Measurements from ENCODE around the gene DDC.

Gene DDC

DNA sequence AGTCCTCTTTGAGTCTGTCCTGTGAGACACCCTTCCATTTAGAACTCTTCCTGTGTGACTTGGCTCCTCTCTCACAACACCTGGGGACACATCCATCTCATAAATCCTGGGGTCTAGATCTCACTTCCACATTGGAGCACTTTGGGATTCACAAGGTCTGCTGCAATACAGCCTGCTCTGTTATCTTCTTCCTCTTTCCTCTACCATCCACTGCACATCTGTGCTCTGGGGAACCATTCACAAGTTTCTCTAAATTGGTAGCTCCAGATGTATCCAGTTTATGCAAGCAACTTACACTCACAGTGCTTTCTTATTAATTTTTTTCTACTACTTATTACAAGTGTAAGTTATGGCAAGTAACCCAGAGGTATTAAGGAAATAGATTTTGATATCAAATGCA, 109.5 kb downstream of the DDC start:
- H3K27me3 ChIP-seq (ENCODE audit: insufficient read depth, low read length): no peaks in the 10 kb centered on the region
- no peaks in the 10 kb centered on the region for H3K36me3 ChIP-seq (ENCODE audit: insufficient read depth, low read length)
- H3K9me3 ChIP-seq (ENCODE audit: low read length): no peaks in the 10 kb centered on the region
- H2AFZ ChIP-seq (ENCODE audit: low read depth, low read length): no peak overlapping the region
- H3K4me3 ChIP-seq (ENCODE audit: low read length): no peak overlapping the region
- no peaks in the 10 kb centered on the region for H3K4me1 ChIP-seq (ENCODE audit: insufficient read depth, low read length)

DNA sequence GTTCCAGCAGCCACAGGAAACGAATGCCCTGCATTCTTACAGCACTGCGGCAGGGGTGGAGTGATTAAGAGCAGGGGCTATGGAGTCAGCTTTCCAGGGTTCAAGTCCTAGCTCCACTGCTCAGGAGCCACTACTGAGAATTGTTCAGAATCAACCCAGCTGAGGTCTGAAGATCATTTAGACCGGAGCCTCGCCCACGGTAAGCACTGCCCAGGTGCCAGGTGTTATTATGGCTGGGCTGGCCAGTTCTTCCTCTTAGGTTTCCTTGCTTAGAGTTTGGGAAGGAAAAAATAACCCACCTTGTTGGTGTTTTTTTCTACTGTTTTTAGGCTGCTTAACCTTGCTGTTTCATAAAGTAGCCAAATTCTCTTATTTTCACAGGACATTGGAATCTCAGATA, 110.2 kb downstream of the DDC start:
- Histone ChIP-seq H3K27me3 (ENCODE audit: insufficient read depth, low read length) (no peaks in the 10 kb centered on the region), H3K9me3 (ENCODE audit: low read length) (no peaks in the 10 kb centered on the region), H3K36me3 (ENCODE audit: insufficient read depth, low read length) (no peaks in the 10 kb centered on the region), H3K4me3 (ENCODE audit: low read length) (no peak overlapping the region), H2AFZ (ENCODE audit: low read depth, low read length) (no peak overlapping the region), H3K4me1 (ENCODE audit: insufficient read depth, low read length) (no peaks in the 10 kb centered on the region)

GRCh38 chr7:50450590-50451032, 114.6 kb downstream of the DDC start:
- no peaks in the 10 kb centered on the region for H3K9me3 ChIP-seq (ENCODE audit: low read length)
- H3K27me3 ChIP-seq (ENCODE audit: insufficient read depth, low read length): no peaks in the 10 kb centered on the region
- H3K4me1 ChIP-seq (ENCODE audit: insufficient read depth, low read length): peaks cover 7% of the 10 kb centered on the region
- peak overlapping the region; percentile 100 for H2AFZ ChIP-seq (ENCODE audit: low read depth, low read length)
- peaks cover 15% of the 10 kb centered on the region for H3K36me3 ChIP-seq (ENCODE audit: insufficient read depth, low read length)
- peak overlapping the region; percentile 98 for H3K4me3 ChIP-seq (ENCODE audit: low read length)

GRCh38 chr7:50449881-50450589, 115.2 kb downstream of the DDC start, which contains the start of gene FIGNL1:
Gene FIGNL1, minus strand, starts transcription at chr7:50450350. Its CDS starts 3,063 bp downstream, at chr7:50447287.
- Histone ChIP-seq H2AFZ (ENCODE audit: low read depth, low read length) (peak within 1 kb of the TSS; percentile 100), H3K4me3 (ENCODE audit: low read length) (peak within 1 kb of the TSS; percentile 98), H3K27me3 (ENCODE audit: insufficient read depth, low read length) (no peaks in the 10 kb centered on the region), H3K9me3 (ENCODE audit: low read length) (no peaks in the 10 kb centered on the region), H3K4me1 (ENCODE audit: insufficient read depth, low read length) (peaks cover 7% of the 10 kb centered on the region), H3K36me3 (ENCODE audit: insufficient read depth, low read length) (peaks cover 21% of the 10 kb centered on the region)

DNA sequence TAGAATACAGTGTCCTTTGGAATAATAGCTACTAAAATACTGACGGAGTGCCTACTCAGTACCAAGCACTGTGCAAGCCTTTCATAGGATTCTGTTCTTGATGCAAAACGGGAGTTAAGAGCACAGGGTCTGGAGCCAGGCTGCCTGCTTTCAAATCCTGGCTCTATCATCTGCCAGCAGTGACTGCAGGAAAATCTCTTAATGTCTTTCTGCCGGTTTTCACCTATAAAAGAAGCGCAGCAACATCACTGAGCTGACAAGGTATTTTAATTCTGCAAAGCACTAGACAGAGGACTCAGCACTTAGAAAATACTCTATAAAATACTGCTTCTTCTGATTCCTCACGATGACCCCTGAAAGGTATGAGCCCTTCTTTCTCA, 115.7 kb downstream of the DDC start:
- no peaks in the 10 kb centered on the region for H3K9me3 ChIP-seq (ENCODE audit: low read length)
- peaks cover 7% of the 10 kb centered on the region for H3K4me1 ChIP-seq (ENCODE audit: insufficient read depth, low read length)
- H3K4me3 ChIP-seq (ENCODE audit: low read length): peak overlapping the region; percentile 98
- peaks cover 21% of the 10 kb centered on the region for H3K36me3 ChIP-seq (ENCODE audit: insufficient read depth, low read length)
- peak overlapping the region; percentile 100 for H2AFZ ChIP-seq (ENCODE audit: low read depth, low read length)
- no peaks in the 10 kb centered on the region for H3K27me3 ChIP-seq (ENCODE audit: insufficient read depth, low read length)

GRCh38 chr7:50448823-50449222, 116.4 kb downstream of the DDC start:
- H3K4me3 ChIP-seq (ENCODE audit: low read length): peak overlapping the region; percentile 98
- no peaks in the 10 kb centered on the region for H3K27me3 ChIP-seq (ENCODE audit: insufficient read depth, low read length)
- H2AFZ ChIP-seq (ENCODE audit: low read depth, low read length): peak overlapping the region; percentile 100
- no peaks in the 10 kb centered on the region for H3K9me3 ChIP-seq (ENCODE audit: low read length)
- H3K36me3 ChIP-seq (ENCODE audit: insufficient read depth, low read length): peaks cover 24% of the 10 kb centered on the region
- H3K4me1 ChIP-seq (ENCODE audit: insufficient read depth, low read length): peaks cover 7% of the 10 kb centered on the region

DNA sequence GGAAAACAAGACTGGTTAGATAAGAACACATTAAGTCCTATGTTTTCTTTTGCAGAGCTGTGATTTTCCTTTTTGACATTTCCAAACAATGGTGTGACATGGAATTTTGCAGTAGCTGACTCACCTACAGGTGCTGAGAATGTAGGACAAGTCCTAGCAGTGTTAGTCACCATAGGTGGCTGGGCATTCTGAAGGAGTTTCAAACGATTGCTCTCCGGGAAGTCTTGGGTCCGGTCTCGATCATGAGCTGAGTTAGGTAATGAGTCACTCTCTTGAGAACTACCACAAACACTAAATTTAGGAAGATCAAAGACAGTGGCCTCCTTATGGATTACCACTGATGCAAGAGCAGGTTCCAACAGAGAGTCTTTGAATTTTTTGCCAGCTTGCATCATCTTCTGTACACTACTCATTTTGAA, 118.7 kb downstream of the DDC start:
- H3K27me3 ChIP-seq (ENCODE audit: insufficient read depth, low read length): no peaks in the 10 kb centered on the region
- H3K36me3 ChIP-seq (ENCODE audit: insufficient read depth, low read length): peaks cover 25% of the 10 kb centered on the region

DNA sequence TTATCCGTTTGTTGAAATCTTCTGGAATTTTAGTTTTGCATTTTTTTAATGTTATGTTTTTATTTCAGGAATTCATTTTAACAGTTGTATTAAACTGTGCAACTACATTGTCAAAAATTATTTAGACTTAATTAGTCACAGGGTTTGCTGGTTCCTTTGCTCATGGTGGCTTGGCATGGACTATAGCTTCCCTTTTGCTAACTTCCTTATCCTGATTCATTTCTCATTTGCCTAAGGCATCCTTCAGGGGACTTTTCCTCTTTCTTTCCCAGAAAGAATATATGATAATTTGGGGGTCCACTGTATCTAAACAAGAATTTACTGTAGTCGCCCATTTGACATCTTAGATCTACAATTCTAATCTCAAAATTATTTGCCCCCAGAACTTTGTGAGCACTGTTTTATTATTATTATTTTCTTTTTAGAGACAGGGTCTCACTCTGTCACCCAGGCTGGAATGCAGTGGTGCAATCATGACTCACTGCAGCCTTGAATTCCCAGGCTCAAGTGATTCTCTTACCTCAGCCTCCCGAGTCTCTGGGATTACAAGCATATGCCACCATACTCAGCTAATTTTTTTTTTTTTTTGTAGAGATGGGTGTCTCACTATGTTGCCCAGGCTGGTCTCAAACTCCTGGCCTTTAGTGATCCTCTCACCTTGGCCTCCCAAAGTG, 128.9 kb downstream of the DDC start:
- no peaks in the 10 kb centered on the region for H3K36me3 ChIP-seq (ENCODE audit: insufficient read depth, low read length)
- no peak overlapping the region for H2AFZ ChIP-seq (ENCODE audit: low read depth, low read length)
- no peaks in the 10 kb centered on the region for H3K27me3 ChIP-seq (ENCODE audit: insufficient read depth, low read length)
- H3K9me3 ChIP-seq (ENCODE audit: low read length): no peaks in the 10 kb centered on the region
- H3K4me1 ChIP-seq (ENCODE audit: insufficient read depth, low read length): no peaks in the 10 kb centered on the region
- H3K4me3 ChIP-seq (ENCODE audit: low read length): no peak overlapping the region

More for the DNA sequence above, 118.7 kb downstream of the DDC start:
- H3K4me3 ChIP-seq (ENCODE audit: low read length): no peak overlapping the region
- H3K4me1 ChIP-seq (ENCODE audit: insufficient read depth, low read length): peaks cover 7% of the 10 kb centered on the region
- no peaks in the 10 kb centered on the region for H3K9me3 ChIP-seq (ENCODE audit: low read length)
- H2AFZ ChIP-seq (ENCODE audit: low read depth, low read length): no peak overlapping the region

DNA sequence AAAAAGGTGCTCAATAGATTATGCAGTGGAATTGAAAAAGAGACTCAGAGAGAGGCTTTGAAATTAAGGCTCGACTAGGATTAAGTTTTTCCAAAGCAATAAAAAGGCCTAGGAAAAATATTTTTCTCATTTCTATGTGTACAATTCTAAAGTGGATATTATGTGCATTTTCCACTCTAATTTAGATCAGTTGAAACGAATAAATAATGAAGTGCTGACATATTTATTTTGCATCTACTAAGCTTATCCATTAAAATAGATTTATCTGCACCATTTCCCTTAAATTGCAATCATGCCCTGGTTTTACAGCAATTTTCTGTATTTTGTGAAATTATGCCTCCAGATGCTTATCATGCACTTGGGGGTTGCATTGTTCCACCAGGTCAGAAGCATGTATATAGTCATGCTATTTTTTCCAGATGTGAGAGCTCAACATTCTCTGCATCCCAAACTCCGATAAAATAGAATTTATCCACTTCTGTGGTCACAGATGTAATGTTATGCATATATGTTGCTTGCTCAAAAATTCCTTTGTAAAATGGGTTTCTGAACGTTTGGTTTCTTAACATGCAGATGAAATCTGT, 133.4 kb downstream of the DDC start:
- H2AFZ ChIP-seq (ENCODE audit: low read depth, low read length): no peak overlapping the region

GRCh38 chr7:50431316-50431715, 133.9 kb downstream of the DDC start:
- H2AFZ ChIP-seq (ENCODE audit: low read depth, low read length): no peak overlapping the region
- H3K4me3 ChIP-seq (ENCODE audit: low read length): no peak overlapping the region
- H3K9me3 ChIP-seq (ENCODE audit: low read length): no peaks in the 10 kb centered on the region
- H3K27me3 ChIP-seq (ENCODE audit: insufficient read depth, low read length): no peaks in the 10 kb centered on the region
- H3K36me3 ChIP-seq (ENCODE audit: insufficient read depth, low read length): no peaks in the 10 kb centered on the region
- no peaks in the 10 kb centered on the region for H3K4me1 ChIP-seq (ENCODE audit: insufficient read depth, low read length)

More for the DNA sequence above, 133.4 kb downstream of the DDC start:
- no peaks in the 10 kb centered on the region for H3K36me3 ChIP-seq (ENCODE audit: insufficient read depth, low read length)
- no peak overlapping the region for H3K4me3 ChIP-seq (ENCODE audit: low read length)
- H3K27me3 ChIP-seq (ENCODE audit: insufficient read depth, low read length): no peaks in the 10 kb centered on the region
- no peaks in the 10 kb centered on the region for H3K9me3 ChIP-seq (ENCODE audit: low read length)
- no peaks in the 10 kb centered on the region for H3K4me1 ChIP-seq (ENCODE audit: insufficient read depth, low read length)

DNA sequence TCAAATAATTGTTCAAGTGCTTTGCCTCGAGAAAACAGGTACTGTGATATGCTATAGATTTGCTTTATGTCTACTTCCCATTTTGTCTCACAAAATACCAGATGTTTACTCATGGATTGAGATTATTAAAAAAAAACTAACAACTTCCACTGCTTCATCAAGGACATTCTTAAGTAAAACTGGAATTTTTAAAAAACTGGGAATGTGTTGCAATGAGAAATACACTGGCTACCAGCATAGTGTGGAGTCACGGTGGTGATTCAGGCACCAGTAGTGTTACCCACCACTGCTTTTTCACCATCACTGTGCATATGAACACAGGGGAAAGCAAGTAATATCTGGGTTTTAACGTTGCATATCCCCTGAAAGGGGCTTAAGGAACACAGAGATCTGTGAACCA, 136.3 kb downstream of the DDC start:
- Histone ChIP-seq H3K9me3 (ENCODE audit: low read length) (no peaks in the 10 kb centered on the region), H3K36me3 (ENCODE audit: insufficient read depth, low read length) (no peaks in the 10 kb centered on the region), H3K4me3 (ENCODE audit: low read length) (no peak overlapping the region), H3K27me3 (ENCODE audit: insufficient read depth, low read length) (no peaks in the 10 kb centered on the region), H2AFZ (ENCODE audit: low read depth, low read length) (no peak overlapping the region), H3K4me1 (ENCODE audit: insufficient read depth, low read length) (no peaks in the 10 kb centered on the region)

DNA sequence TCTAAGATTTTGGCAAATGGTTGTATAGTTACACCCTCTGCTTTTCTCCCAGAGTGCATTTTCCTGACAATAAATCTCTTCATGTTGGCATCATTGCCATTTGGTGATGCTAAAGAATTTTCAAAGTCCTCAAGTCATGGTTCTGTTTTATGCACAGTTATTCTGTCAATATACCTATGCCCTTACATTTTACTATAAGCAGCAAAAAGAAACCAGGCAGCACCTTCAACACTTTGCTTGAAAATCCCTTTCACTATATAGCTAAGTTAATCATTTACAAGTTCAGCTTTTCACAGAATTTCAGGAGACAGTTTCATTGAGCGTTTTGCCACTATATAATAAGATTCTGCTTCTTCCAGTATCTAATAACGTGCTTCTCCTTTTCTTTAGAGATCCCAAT, 137.7 kb downstream of the DDC start:
- no peaks in the 10 kb centered on the region for H3K27me3 ChIP-seq (ENCODE audit: insufficient read depth, low read length)
- no peaks in the 10 kb centered on the region for H3K36me3 ChIP-seq (ENCODE audit: insufficient read depth, low read length)
- no peaks in the 10 kb centered on the region for H3K4me1 ChIP-seq (ENCODE audit: insufficient read depth, low read length)
- no peaks in the 10 kb centered on the region for H3K9me3 ChIP-seq (ENCODE audit: low read length)
- H2AFZ ChIP-seq (ENCODE audit: low read depth, low read length): no peak overlapping the region
- H3K4me3 ChIP-seq (ENCODE audit: low read length): no peak overlapping the region

DNA sequence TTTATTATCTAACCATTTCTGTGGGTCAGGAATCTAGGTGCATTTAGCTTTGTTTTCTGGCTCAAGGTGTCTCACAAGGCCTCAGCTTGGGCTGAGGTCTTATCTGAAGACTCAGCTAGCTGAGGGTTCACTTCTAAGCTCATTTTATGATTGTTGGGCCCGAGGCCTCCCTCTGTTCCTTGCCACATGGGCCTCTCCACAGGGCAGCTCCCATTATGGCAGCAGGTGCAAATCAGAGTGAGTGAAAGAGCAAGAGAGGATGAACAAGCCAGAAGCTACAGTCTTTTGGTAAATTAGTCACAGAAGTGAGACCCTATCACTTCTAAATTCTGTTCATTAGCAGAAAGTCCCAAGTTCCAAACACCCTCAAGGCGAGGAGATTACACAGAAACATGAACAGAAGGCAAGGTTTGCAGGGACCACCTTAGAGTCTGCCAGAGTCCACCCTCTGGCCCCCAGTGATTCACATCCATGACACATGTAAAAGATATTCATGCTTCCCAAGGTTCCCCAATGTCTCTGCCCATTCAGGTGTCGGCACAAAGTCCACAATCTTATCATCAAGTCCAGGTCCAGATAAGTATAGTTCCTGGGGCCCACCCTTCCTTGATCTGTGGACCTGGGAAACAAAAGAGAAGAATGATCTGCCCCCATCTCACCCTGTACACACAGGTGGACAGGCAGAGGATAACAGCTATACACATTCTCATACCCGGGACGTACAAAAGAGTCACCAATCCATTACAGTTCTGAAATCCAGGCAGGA, 138.7 kb downstream of the DDC start:
- H3K36me3 ChIP-seq (ENCODE audit: insufficient read depth, low read length): no peaks in the 10 kb centered on the region
- H3K27me3 ChIP-seq (ENCODE audit: insufficient read depth, low read length): no peaks in the 10 kb centered on the region
- no peak overlapping the region for H2AFZ ChIP-seq (ENCODE audit: low read depth, low read length)
- no peaks in the 10 kb centered on the region for H3K4me1 ChIP-seq (ENCODE audit: insufficient read depth, low read length)
- H3K9me3 ChIP-seq (ENCODE audit: low read length): no peaks in the 10 kb centered on the region
- H3K4me3 ChIP-seq (ENCODE audit: low read length): no peak overlapping the region

Measured in neuron (in vitro differentiated cells).